GM21381 (cell line): Measurements from ENCODE around the gene LONRF2.
"Not testable (repeated sequence)": the region's sequence is repeated elsewhere in the genome, so short reads cannot be mapped to it uniquely, and the experiment has no call there.

ENCODE experiments used
- ATAC-seq: cut with Tn5 transposase; IDR thresholded peaks from one replicate; pipeline ENCODE4 v1.9.1; 2021; ENCODE audit warnings: mild to moderate bottlenecking, moderate library complexity; ENCODE audit not compliant: unreplicated experiment

The LONRF2 gene

DNA sequence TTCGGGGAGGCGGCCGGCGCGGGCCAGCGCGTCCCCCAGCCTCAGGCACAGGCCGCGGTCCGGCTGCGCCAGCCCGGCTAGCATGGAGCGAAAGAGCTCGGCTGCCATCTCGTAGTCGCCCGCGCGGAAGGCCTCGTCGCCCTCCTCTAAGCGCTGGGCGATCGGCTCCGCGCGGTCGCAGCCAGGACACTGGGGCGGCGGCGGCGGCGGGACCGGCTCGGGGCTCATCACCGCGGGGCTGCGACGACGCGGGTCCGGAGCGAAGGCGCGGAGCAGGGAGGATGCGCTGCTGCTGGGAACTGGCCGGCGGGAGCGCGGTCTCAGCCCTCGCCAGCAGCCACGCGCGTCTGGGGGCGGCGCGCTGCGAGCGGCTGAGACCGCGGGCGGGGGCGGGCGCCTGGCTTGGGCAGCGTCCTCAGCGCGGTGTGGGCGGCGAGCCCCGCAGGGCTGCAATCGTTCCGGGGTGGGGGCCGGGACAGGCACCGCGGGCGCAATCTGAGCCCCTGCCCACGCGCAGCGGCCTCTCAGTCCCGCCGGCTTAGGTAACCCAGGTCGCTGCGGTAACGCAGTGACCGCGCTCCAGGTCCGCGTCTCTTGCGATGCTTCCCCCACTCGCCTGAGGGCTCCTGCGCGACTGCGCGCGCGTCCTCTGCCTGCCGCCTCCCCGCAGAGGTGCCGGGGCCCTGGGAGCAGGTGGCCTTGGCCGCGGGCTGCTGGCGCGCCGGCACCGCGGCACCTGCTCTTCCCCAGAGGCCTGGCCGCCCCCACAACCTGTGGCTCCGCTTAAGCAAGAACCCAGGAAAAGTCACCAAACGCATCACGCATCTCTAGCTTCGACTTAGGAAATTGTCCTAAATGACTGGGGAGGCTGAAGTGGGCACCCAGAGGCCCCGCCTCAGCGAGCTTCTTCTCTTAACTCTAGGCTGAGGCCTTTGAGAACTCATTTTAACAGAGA, at the start of gene LONRF2:
TSS of gene LONRF2 (minus strand) at position 636 of the 955 bp plus-strand sequence. CDS start at position 228, 408 bp downstream.
- ATAC-seq: no peak

DNA sequence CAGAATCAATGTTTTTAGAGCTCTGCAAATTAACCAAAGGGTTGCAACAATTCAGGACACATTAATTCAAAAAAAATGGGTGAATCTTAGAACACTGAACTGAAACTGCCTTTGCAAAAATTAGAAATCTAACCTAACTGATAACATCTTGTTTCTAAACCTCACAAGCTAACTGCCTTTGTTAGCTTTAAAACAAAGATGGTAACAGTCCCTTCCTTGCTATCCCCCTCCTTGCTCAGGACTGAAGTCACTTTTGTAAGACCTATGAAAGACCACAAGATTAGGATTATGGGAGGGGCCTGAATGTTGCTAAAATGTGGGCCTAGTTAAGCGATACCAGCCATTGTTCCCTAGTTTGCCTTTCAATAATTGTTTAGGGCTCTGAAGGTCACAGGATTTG, 44.9 kb upstream of the LONRF2 start:
- no peak for ATAC-seq

DNA sequence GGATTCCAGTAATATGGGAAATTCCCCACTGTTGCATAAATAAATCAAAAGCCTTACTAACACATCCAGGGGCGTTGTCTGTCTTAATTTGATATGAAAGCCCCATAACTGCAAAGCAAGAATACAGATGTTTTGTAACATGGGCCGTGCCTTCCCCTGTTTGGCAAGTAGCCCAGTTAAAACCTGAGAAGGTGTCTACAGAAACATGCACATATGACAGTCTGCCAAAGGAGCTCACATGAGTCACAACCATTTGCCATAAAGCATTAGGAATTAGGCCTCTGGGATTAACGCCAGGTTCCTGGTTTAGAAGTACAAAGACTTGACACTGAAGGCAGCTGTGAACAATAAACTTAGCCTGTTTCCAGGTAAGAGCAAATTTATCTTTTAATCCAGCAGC, 43.1 kb upstream of the LONRF2 start:
- ATAC-seq: no peak

DNA sequence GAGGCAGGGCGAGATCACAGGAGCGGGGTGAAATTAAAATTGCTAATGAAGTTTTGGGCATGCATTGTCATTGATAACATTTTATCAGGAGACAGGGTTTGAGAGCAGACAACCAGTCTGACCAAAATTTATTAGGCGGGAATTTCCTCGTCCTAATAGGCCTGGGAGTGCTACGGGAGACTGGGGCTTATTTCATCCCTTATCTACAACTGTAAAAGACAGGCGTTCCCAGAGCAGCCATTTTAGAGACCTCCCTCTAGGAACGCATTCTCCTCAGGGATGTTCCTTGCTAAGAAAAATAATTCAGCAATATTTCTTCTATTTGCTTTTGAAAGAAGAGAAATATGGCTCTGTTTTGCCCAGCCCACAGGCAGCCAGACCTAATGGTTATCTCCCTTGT, 40.0 kb upstream of the LONRF2 start:
- ATAC-seq: not testable (repeated sequence)

DNA sequence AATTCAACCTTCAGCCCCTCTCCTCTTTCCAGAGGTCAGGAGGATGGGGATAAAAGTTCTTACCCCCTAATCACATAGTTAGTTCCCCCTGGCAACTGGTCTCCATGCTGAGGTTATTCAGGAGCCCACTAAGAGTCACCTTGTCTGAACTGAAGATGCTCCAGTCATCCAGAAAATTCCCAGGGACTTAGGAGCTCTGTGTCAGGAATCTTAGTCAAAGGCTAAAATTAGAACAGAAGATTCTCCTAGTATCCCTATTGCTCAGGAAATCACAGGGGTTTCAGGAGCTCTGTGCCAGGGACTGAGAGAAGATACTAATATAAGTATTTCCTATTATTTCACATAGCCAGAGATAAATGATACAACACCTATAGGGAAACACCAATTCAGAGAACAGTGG, 37.3 kb upstream of the LONRF2 start:
- no peak for ATAC-seq

DNA sequence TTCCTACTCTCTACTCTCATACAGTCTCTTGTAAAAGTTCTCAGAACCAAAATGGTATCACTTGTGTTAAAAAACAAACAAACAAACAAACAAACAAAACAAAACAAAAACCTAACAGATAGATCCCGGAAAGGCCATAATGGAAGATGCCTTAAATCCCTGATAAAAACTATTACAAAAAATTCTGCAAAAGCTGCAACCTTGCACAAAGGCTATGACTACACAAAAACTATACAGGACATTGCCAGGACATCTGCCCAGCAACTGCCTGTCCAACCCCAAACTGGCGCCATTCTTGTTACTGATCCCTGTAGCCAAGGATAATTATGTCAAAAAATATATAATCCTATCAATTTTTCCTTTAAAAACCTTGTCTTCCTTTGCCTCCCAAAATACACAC, 36.3 kb upstream of the LONRF2 start:
- no peak for ATAC-seq

DNA sequence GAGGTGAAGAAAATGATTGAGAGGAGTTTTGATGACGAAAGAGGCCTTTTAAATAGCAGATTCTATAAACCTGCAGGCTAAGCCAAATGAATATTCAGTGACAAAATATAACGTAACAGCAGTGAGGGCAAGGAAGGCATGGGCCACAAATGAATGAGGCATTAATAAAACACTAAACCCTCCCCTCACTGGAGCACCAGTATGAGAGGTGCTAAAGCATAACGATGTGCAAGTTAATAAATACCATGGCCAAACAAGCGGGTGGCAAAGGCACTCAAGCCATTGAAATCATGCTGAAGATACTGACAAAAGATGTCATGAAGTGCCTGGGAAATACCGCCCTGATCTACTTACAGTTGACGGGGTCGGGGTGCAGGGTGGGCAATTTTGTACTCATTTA, 30.2 kb upstream of the LONRF2 start:
- ATAC-seq: no peak

DNA sequence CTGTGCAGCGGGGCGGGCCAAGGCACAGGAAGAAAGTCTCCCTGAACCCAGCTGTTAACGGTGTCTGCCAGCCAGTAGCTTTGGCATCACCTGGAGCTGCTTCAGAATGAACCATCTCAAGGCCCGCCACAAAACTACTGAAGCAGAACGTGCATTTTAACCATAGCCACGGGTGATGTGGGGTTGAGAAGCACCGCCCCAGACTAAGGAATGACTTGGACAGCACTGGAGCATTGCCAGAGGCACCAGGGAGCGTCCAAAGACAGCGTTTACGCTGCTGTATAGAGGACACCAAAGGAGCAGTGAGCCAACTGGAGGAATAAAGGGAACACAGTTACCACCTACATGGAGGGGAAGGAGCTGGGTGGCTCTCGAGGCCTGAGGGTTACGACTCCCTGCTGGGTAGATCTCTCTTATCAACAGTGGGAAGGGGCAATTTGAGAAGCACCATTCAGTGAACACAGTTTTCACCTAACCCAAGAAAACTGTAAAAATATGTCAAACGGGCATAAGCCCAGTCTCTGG, 28.4 kb upstream of the LONRF2 start:
- no peak for ATAC-seq

DNA sequence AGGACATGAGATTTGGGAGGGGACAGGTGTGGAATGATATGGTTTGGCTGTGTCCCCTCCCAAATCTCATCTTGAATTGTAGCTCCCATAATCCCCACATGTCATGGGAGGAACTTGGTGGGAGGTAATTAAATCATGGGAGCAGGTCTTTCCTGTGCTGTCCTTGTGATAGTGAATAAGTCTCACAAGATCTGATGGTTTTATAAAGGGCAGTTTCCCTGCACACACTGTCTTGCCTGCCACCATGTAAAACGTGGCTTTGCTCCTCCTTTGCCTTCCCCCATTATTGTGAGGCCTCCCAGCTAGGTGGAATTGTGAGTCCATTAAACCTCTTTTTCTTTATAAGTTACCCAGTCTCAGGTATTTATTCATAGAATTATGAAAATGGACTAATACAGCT, 22.8 kb upstream of the LONRF2 start:
- ATAC-seq: not testable (repeated sequence)

DNA sequence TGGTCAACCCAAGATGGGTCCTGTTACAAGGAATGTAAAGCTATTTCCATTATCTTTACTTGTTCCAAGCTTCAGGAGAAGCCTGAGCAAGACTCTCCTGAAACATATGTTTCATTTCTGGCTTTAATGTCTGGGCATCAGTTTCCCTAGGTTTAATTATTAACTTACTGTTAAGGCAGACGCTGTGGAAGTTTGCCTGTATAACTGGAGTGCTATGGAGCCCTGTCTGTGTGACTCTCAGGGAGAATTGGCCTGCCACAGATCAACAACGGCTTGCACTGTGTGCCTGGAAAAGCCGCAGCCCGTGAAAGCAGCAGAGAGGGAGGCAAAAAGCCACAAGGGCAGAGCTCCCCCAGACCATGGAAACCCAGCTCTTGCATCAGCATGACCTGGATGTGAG, 22.1 kb upstream of the LONRF2 start:
- no peak for ATAC-seq

DNA sequence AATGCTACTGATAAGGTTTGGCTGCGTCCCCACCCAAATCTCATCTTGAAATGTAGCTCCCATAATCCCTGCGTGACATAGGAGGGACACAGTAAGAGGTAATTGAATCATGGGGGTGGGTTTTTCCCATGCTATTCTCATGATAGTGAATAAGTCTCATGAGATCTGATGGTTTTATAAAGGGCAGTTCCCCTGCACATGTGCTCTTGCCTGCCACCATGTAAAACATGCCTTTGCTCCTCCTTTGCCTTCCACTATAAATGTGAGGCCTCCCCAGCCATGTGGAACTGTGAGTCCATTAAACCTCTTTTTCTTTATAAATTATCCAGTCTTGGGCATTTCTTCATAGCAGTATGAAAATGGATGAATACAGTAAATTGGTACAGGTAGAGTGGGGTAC, 20.2 kb upstream of the LONRF2 start:
- ATAC-seq: not testable (repeated sequence)

DNA sequence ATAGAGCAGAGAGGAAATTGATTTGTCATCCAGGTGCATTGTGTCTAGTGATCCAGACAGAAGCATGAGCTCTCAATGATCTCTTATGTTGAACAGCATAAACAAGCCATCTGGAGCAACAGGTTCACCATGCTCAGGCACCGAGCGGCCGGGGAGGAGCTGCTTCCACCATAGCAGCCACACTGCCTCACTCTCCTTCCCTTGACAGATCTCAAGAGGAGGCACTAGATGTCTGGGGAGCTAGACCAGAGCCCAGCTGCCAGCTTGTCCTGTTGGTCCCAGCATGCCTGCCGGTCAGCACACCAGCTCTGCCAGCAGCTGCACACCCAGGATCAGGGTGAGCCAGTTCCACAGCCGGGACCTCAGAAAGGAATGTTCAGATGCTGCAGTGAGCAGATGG, 17.5 kb upstream of the LONRF2 start:
- ATAC-seq: no peak

DNA sequence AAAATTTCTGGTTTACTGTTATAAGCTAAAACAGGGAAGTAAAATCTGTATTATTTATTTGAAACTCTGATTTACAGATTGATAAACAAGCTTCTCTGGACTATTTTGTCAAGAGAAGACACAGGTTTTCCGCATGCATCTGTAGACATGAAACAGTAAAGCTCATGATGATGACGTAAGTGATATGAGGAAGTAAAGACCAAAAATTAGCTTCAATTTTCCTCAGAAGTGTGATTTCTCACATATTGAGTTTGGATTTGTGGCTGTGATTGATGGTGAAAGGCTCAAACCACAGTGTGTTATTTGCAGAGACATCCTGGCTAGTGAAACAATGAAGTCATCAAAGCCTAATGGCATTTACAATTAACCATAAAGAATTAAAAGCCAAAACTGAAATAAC, 12.6 kb upstream of the LONRF2 start:
- no peak for ATAC-seq

DNA sequence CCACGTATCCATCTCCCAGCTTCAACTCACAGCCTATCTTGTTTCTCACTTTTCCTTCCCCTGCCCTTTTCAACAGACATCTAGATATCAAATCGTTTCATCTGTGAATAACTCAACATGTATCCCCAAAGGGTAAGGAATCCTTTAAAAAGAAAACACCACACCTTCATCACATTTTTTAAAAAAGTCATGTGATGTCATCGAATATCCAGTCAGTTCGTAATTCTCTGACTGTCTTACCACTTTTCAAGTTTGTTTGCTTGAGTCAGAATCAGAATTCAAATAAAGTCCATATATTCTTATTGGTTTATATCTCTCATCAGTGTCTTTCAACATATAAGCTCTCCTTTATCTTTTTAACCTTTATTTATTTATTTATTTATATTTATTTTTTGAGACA, 5.4 kb upstream of the LONRF2 start:
- no peak for ATAC-seq

DNA sequence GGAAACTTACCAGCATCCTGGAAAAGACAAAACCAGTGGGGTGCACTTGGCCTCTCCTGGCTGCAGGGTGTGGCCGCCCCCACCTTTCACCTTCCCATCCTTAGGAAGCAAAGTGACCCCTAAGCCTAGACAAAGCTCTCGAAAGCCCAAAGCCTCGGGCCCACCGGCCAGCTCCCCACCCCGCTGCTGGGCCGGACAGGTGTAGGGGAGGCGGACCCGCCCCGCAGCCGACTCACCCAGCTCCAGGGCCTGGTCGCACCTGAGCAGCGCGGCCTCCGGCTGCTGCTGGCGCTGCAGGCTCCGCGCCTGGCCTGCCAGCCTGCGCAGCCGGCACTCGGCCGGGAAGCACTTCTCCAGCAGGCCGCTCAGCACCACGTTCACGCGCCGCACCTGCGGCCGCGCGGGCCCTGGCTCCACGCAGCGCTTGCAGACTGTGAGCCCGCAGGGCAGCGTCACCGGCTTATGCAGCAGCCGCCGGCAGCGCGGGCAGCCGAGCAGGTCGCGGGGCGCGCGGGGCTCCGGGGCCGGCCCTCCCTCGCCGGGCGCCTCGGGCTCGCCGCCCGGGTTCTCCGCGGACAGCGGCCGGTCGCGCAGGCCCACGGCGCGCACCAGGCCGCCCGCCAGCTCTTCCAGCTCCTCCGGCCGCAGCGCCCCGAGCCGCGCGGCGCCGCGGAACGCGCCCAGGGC, 979 bp downstream of the LONRF2 start:
- ATAC-seq: no peak

DNA sequence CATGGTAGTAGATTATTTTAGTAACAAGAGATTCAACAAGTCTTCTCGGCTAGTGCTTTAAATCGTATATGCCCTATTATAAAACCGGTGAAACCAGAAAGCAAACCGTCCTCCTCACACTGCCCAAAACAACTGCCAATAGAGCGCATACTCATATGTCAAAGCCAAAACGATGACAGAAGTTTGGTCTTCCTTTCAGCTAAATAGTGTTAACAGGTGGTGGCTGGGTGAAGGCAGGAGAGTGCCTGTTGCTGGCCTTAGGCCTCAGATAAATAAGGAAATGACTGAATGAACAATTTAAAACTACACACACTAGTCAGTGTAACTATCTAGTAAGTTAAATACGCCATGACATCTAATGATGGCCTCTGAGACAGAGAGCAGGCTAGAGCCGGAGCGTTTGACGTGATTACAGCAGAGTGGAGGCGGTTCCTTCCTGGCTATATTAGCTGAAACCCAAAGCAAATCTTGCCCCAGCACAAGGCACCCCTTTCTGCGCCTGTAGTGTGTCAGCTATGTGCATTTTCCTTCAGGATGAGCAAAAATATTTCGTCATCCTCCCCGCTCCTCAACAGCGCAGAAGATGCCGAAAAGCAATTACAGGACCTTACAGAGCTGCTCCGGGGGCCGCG, 1.6 kb downstream of the LONRF2 start:
- no peak for ATAC-seq

DNA sequence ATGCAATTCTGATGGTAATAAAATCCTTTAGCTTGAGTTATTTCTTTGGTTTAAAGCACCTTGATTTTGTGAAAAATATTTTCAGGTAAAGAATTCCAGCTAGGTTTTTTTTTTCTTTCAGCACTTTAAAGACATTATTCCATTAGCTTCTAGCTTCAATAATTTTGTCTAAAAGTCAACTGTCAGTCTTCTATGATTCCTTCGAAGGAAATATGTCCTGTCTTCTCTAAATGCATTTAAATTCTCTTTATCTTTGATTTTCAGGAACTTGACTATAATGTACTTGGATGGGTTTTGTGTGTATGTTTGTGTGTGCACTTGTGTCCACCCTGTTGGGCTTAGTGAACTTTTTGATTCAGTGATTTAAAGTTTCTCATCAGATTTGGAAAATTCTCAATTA, 4.7 kb downstream of the LONRF2 start:
- no peak for ATAC-seq

DNA sequence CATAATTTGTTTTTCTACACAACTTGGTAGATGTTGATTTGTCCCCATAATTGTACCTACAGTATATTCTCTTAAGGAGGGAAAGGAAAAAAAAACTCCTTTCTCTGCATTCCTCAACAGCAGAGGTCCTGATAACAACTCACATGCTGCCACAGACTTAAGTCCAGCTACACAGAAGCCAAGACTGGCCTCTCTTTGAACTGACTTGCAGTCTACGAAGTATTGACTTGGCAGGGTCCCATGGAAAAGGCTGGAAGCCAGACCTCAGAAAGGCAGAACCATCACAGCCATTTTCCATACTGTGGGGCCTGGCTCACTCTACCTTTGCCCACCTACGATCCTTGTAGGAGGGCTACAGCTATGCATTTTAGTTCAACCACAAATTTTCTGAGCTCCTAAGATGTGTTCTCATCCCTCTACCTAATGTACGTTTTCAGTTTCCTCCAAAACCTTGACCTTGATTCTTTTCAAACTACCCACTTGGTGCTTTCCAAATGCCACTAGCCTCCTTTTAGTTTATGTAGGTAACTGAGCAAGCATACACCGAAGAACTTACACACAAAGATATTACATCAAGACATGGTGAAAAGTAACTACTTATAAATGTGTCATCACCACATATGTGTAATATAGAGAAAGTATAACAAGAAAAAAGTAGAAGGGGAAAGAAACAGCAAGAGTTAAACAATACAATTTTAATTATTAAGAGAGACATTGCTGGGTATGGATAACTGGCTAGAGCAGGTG, 12.2 kb downstream of the LONRF2 start:
- ATAC-seq: no peak

DNA sequence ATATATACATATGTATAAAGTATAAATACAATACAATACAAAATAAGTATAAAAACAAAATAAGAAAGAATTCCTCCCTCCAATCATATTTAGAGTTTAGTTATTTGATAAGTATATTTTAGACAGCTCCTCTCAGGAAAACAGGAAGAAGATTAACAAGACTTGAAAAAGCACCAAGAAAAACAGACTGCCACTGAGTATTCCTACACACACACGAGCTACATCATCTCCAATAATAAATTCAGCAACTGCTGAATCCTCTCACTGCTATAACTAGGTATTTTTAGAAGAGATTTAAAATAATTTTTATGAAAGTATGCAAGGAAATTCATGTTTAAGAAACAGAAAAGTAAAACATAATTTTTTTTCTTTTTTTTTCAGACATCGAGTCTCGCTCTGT, 13.0 kb downstream of the LONRF2 start:
- no peak for ATAC-seq

DNA sequence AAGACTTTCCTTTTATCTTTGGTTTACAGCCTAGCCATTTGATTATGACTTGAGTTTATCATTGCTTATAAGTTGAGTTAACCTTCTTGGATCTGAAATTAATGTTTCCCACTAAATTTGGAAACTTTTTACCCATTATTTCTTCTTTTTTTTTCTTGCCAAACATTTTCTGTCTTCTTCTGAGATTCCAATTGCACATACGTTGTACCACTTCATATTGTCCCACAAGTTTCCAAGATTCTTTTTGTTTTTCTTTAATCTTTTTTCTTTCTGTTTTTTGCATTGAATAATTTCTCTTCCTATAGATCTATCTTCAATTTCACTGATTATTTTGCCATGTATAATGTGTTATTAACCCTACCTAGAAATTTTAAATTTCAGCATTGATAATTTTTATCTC, 18.6 kb downstream of the LONRF2 start:
- no peak for ATAC-seq

DNA sequence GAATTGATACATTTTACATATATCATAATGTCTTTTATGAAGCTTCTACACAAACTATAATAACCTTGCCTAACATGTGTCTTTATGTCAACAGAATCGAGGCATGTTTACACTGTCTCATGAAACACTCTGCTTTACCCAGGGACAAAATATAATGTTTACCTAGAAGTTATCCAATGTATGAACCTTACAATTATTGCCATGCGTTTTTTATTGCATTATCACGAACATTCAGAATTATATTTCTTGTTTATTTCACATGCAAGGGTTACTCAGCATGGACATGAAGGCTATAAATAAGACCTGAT, 19.8 kb downstream of the LONRF2 start:
- no peak for ATAC-seq
